Brain microvascular endothelial cell (primary cell): ENCODE measurements around the gene LRRK2.

ENCODE experiments used
- DNase-seq: peaks from one replicate; pipeline ENCODE4 v3.0.0-alpha.2; 2020
- H3K27ac ChIP-seq: fragments of 250-450 bp; sonication (Bioruptor Pico); 2 replicates; pipeline ENCODE4 v1.5.1; 2020; ENCODE audit warnings: mild to moderate bottlenecking, moderate library complexity
- H3K27me3 ChIP-seq: fragments of 250-450 bp; sonication (Bioruptor Pico); replicated peaks from 2 replicates; pipeline ENCODE4 v1.5.1; 2020; ENCODE audit warnings: mild to moderate bottlenecking
- H3K36me3 ChIP-seq: fragments of 250-450 bp; sonication (Bioruptor Pico); replicated peaks from 2 replicates; pipeline ENCODE4 v1.5.1; 2020; ENCODE audit warnings: mild to moderate bottlenecking
- H3K4me3 ChIP-seq: 2 replicates; pipeline ENCODE4 v1.5.1; 2011; ENCODE audit warnings: low read depth, mild to moderate bottlenecking, control low read depth, low read length, moderate library complexity
- CTCF ChIP-seq: IDR thresholded peaks from 2 replicates; pipeline ENCODE4 v1.5.1; 2011; ENCODE audit warnings: low read depth, mild to moderate bottlenecking, moderate library complexity, low read length, control low read depth, inconsistent platforms; ENCODE audit errors: missing control alignments
- in situ Hi-C: cut with HindIII; loops from 2 replicates; pipeline ENCODE4 v1.10.0; 2017; ENCODE audit warnings: low sequenced_read_pairs, low pct_ligation_motif_present

Gene LRRK2

GRCh38 chr12:40216516-40217288 lies 8.1 kb upstream of the LRRK2 start:
- TF ChIP-seq CTCF, result no peak
- in situ Hi-C loops, result no loop called here
- H3K27ac ChIP-seq, result no peak overlapping the region
- no peak for DNase-seq
- no peak overlapping the region for H3K4me3 ChIP-seq
- no peaks in the 10 kb centered on the region for H3K36me3 ChIP-seq
- H3K27me3 ChIP-seq, result no peaks in the 10 kb centered on the region

- no peak overlapping the region for H3K4me3 ChIP-seq
- no peak overlapping the region for H3K27ac ChIP-seq
- no peaks in the 10 kb centered on the region for H3K36me3 ChIP-seq
- no peak for DNase-seq
- TF ChIP-seq CTCF, result no peak
- no peaks in the 10 kb centered on the region for H3K27me3 ChIP-seq
- in situ Hi-C loops, result no loop called here
Measured at GRCh38 chr12:40219760-40220159, 5.0 kb upstream of the LRRK2 start.

- TF ChIP-seq CTCF, result no peak
- DNase-seq, result no peak
- H3K36me3 ChIP-seq, result no peaks in the 10 kb centered on the region
- no peak overlapping the region for H3K27ac ChIP-seq
- in situ Hi-C loops, result no loop called here
- no peak overlapping the region for H3K4me3 ChIP-seq
- H3K27me3 ChIP-seq, result no peaks in the 10 kb centered on the region
Measured at GRCh38 chr12:40222247-40222646, 2.5 kb upstream of the LRRK2 start.

GRCh38 chr12:40223646-40224045 lies 1.2 kb upstream of the LRRK2 start:
- no peak for TF ChIP-seq CTCF
- in situ Hi-C loops, result no loop called here
- H3K27me3 ChIP-seq, result no peaks in the 10 kb centered on the region
- no peak for DNase-seq
- no peak overlapping the region for H3K27ac ChIP-seq
- no peak overlapping the region for H3K4me3 ChIP-seq
- H3K36me3 ChIP-seq, result no peaks in the 10 kb centered on the region

GRCh38 chr12:40225337-40225983 lies 663 bp downstream of the LRRK2 start:
- in situ Hi-C loops, result no loop called here
- TF ChIP-seq CTCF, result no peak
- DNase-seq, result no peak
- H3K36me3 ChIP-seq, result no peaks in the 10 kb centered on the region
- no peaks in the 10 kb centered on the region for H3K27me3 ChIP-seq
- no peak overlapping the region for H3K27ac ChIP-seq
- peak overlapping the region; percentile 59 for H3K4me3 ChIP-seq
